Tongue (tissue), 2 donors: ENCODE measurements around the gene GOLGA6L2. TPM values are rescaled to one million over a fixed set of nuclear protein-coding genes. Genes with fewer than 3 reads are reported as not detected.
"Not testable (repeated sequence)": the region's sequence is repeated elsewhere in the genome, so short reads cannot be mapped to it uniquely, and the experiment has no call there.

Experiments
- DNase-seq: peaks from one replicate; pipeline ENCODE4 v3.0.0-alpha.2; 2015
- total RNA-seq: library from RNA; depleted of rRNA; stranded (reverse); fragments of >200 nt; gene quantifications from one replicate; pipeline ENCODE4 v1.2.3, GENCODE V29; 2014

The GOLGA6L2 gene, protein sequence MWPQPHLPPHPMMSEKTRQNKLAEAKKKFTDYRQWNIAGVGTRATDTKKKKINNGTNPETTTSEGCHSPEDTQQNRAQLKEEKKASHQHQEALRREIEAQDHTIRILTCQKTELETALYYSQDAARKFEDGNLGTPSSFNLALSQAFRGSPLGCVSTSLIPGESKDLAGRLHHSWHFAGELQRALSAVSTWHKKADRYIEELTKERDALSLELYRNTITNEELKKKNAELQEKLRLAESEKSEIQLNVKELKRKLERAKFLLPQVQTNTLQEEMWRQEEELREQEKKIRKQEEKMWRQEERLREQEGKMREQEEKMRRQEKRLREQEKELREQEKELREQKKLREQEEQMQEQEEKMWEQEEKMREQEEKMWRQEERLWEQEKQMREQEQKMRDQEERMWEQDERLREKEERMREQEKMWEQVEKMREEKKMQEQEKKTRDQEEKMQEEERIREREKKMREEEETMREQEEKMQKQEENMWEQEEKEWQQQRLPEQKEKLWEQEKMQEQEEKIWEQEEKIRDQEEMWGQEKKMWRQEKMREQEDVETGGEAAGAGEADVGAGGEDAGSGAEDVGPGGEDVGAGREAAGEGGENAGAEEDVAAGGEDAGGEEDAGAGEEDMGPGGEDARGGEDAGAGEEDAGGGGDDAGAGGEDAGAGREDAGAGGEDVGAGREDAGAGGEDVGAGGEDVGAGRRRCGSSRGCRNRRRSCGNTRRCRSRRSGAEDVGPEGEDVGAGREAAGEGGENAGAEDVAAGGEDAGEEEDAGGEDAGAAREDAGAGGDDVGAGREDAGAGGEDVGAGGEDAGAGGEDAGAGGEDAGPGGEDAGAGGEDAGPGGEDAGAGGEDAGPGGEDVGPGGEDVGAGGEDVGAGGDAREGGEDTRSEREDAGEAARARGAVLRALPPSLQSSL
- total RNA-seq: not detected

DNA sequence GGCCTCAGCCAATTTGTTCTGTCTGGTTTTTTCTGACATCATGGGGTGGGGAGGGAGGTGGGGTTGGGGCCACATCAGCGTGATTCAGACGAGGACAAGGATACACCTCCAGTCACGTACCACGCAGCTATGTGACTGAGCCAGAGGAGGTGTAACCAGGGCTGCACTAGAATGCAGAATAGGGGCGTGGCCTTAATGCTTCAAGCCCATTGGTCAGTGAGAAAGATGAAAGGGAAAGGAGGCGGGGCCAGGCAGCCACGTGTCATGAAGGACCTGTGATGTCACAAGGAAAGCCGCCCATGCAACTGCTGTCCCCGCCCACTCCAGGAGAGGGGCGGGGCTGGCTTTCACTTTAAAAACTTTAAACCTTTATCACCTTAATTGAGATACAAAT, at the start of gene GOLGA6L2:
Gene GOLGA6L2, minus strand, starts transcription at position 137 of the 394 bp plus-strand sequence. Its CDS starts 62 bp downstream, at position 75.
- no peak for DNase-seq

DNA sequence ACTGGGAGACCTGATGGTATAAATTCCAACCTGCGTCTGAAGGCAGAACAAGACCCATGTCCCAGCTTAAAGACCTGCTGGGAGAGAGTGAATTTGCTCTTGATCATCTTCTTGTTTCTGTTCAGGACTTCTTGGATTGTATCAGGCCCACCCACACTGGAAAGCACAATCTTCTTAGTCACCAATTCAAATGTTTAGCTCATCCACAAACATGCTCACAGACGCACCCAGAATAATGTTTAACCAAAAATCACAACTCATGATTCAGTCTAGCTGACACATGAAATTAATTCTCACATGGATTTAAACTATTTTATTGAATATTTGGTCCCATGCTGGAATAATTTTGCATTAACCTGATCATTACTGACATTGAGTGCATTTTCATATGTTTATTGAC, 37.8 kb upstream of the GOLGA6L2 start:
- no peak for DNase-seq

DNA sequence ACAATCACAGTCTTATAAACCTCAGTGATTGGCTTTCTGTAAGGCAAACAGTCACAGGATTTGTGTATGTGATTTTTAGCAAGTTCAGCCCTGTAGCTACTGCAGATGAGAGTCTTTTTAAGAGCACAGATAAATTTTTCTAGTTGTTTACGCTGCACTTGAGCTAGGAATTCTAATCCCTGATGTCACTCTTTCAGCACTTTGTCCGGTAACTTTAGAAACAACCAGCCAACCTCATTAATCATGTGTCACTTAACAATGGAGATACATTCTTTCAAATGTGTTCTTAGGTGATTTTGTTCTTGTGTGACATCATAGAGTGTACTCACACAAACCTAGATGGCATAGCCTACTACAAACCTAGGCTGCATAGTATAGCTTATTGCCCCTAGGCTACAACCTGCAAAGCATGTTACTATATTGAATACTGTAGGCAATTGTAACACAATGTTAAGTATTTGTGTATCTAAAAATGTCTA, 36.8 kb upstream of the GOLGA6L2 start:
- peak; percentile 10 for DNase-seq

DNA sequence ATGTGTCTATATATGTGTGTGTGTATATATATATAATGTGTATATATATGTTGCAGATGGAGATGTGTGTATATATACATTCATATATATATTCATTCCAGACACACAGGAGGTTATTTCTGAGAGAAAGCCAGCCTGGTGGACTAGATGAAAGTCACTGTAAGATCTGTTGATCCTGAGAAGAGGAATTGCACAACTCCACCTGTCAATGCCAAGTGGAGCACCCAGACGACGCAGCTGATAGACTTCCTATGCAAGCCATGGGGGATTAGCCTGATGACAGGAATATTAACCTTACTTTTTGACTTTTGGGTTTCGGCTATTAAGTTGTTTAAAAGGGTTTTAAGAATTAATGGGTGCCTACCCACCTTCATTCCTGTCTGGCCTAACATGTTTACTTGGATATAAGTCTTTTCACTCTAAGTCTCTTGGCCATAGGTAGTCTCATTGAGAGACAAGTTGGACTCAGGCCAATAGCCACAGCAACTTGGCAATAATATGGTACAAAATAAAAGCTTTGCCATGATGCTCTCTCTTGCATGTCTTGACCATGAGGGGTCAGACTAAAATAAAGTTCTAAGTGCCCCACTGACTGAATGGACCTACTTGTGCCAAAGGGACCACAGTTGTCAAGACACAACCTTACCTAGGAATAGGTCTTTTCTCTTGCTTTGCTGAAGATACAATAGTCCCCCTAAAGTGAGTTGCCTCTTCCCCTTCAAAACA, 35.9 kb upstream of the GOLGA6L2 start:
- DNase-seq: no peak

DNA sequence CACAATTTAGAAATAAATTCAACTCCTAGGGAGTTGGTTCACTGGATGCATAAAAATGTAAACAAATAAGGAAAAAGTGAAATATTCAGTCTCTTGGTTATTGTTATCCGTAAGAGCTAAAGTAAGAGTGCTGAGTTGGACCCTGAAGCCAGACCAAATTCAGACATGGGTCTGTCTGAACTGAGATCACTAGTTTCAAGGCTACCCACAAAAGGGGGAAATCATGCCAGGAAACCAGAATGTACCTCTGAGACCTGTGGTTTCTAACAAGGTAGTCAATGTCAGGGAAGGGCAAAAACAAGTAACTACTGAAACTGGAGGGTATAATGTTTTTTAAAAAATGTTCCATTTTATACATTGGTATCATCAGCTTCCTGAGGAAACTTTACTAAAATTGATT, 35.2 kb upstream of the GOLGA6L2 start:
- DNase-seq: no peak

DNA sequence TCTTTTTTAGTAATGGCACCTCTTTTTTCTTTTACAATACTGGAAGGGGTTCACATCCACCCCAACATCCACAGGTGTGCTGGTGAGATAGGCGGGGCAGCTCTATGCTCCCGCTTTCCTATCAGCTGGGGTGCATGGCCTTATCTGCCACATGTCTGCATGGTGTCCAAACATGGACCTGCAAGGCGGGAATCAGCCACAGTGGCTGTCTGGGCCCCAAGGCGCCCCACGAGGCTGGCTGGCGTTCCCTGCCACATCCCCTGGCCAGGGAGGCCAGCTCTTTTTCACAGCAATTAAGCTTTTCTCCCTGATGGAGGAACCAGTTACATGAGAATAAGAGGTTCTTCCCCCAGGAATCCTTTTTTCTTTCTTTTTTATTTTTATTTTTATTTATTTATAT, 30.9 kb upstream of the GOLGA6L2 start:
- no peak for DNase-seq

DNA sequence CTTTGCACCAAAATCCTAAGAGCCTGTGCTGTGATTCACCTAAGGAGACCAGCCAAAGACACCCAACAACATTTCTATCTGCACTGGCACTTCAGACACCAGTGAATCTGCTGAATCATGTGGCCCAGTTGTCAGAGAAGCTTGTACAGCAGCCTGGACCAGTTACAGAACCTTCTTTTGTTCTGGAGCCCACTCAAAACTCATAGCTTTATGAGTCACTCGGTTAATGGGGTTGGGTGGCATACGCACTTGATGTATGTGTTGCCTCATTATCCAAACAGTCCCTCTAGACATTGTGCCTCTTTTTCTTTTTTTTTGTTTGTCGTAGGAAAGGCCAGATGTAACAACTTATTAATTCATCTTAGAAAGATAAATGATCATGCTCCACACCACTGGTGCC, 25.6 kb upstream of the GOLGA6L2 start:
- no peak for DNase-seq

DNA sequence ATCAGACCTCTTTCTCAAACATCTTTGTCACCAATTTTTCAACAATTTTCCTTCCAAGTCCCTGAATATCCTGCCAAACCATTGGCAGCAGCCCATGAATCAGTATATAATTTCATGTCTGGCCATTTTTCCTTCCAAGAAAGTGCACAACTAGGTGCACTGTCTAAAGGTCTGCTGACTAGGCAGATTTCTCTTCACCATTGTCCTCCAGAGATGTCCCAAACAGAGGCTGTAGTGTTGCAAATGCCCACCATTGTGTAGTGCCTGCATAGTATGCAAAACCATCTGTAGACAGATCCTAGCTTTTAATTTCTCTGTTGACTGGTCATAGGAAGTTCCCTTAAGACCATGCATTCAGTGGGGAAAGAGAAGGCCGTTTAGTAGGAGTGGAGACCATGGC, 25.0 kb upstream of the GOLGA6L2 start:
- DNase-seq: no peak

DNA sequence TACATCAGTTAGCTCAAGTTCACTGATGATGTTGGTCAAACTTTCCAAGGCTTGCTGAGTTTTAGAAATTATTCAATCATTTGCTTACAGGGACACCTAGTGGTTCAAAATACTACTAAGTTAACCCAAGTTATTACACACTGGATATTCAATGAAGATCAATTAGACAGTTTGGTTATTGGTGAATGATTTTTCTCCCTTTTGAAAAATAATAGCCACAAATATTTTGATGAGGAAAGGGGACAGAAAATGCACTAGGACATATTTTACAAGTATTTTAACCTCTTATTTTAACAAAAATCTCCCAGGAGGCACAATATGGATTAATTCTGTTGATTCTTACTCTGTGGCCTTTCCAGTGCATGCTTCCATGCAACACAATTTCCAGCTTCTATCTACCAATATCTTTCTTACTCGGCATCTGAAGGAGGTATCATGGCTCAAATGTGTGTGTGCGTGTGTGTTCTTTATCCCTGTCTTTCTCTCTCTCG, 20.1 kb upstream of the GOLGA6L2 start:
- DNase-seq: peak; percentile 37

DNA sequence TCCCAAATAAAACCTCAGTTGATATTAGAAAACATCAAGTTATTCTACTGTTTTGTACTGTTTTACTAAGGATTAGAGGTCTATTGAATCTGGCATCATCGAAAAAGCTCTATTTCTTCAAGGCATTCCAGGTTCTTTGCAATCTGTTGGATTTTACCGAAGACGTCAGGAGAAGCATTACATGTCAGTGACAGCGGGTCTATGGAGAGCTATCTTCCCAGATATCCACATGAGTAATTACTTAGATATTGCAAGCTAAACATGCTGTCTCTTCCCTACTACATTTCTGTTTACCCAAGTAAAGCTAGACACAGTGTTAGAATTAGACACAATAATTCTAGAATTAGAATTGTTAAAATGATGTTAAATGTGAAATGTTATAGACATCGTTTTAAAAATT, 10.8 kb upstream of the GOLGA6L2 start:
- no peak for DNase-seq

DNA sequence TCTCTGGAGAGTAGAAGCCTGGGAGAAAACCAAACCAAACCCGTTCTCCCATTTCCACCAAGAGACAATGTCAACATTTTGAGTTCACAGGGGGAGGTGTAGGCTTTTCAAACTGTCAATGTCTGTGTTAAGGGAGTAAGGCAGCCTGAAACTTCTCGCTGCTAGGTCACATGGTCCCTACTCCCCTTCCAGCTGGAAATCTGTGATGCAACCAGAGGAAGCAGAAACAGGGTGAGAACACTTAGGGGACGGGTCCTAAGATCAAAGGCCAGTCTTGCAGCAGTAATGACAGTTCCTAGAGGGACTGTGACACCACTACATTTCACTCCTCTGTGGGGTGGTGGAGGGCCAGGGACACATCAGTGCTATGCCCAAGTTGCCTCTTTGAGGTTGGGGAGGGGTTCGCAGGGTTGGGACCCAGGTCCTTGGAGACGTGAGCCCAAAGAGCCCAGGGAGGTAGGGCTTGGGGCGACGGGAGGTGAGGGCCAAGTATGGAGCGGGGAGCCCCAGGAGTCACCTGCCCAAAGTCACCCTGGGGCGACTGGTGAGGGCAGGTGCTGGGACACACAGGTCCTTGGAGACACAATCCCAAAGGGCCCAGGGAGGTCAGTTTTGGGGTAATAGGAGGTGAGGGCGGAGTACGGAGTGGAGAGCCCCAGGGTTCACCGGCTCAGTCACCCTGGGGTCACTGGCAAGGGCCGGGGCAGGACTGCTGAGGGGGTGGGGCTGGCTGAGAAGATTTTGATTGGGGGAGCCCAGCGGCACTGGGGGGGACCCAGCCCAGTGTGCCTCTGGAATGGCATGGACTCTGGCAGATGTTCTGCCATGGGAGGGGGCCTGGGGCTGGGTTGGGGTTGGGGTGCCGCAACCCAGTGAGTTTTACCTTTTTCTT, 582 bp downstream of the GOLGA6L2 start:
- no peak for DNase-seq

DNA sequence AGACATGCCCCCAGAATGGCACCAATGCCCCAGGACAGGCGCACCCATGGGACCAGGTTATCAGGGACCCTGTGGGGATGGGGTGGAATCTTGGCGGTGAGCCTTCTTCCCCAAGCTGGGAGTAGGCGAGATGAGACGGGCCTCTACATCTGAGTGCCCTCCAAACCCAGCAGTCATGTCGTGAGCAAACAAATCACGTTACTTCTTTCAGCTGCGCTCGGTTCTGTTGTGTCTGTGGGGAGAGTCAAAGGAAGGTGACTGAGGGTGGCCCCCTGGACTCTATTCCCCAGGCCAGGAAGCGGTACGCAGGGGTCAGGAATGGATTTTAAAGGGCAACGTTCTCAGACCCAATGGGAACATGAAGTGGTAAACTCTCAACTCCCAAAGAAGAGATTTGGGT, 2.8 kb downstream of the GOLGA6L2 start:
- no peak for DNase-seq

DNA sequence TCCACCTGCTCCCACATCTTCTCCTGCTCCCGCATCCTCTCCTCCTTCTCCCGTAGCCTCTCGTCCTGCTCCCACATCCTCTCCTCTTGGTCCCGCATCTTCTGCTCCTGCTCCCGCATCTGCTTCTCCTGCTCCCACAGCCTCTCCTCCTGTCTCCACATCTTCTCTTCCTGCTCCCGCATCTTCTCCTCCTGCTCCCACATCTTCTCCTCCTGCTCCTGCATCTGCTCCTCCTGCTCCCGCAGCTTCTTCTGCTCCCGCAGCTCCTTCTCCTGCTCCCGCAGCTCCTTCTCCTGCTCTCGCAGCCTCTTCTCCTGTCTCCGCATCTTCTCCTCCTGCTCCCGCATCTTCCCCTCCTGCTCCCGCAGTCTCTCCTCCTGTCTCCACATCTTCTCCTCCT, 5.8 kb downstream of the GOLGA6L2 start:
- no peak for DNase-seq

DNA sequence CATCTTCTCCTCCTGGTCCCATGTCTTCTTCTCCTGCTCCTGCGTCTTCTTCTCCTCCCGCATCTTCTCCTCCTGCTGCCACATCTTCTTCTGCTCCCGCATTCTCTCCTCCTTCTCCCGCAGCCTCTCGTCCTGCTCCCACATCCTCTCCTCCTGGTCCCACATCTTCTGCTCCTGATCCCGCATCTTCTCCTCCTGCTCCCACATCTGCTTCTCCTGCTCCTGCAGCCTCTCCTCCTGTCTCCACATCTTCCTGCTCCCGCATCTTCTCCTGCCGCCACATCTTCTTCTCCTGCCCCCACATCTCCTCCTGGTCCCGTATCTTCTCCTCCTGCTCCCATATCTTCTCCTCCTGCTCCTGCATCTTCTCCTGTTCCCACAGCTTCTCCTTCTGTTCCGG, 6.4 kb downstream of the GOLGA6L2 start:
- DNase-seq: no peak

DNA sequence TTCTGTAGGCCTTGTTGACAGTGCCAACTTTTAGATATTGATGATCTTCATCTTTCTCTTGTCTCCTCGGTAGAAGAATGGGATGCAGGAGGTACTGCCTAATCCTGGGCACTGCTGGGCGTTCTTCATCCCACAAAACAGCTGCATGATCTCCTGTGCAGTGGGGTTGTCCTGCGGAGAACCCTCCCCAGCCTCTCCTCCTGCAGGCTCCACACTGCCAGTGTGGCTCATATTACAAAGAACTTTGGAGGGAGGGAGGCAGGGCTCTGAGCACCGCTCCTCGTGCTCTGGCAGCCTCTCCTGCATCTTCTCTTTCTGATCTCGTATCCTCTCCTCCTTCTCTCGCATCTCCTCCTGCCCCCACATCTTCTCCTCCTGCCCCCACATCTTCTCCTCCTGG, 7.5 kb downstream of the GOLGA6L2 start:
- DNase-seq: no peak

DNA sequence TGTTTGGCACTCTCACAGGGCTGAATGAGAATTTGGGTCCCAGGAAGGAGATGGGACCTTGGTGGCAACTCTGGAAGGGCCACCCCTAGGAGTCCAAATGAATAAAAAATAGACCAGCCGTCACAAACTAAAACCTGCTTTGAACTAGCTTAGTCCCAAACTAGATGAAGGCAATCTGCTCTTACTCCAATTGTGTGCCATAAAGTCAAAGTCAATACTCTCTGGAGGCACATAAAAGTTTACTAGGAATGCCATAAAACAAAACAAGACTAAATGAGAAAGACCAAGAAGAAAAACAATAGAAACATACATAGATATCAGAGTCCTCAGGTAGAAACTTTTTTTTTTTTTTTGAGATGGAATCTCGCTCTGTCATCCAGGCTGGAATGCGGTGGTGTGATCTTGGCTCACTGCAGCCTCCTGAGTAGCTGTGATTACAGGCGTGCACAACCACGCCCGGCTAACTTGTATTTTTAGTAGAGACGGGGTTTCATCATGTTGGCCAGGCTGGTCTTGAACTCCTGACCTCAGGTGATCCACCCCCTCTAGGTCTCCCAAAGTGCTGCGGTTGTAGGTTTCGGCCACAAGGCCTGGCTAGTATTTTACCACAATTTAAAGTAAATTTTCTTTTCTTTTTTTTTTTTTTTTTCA, 8.1 kb downstream of the GOLGA6L2 start:
- DNase-seq: no peak

DNA sequence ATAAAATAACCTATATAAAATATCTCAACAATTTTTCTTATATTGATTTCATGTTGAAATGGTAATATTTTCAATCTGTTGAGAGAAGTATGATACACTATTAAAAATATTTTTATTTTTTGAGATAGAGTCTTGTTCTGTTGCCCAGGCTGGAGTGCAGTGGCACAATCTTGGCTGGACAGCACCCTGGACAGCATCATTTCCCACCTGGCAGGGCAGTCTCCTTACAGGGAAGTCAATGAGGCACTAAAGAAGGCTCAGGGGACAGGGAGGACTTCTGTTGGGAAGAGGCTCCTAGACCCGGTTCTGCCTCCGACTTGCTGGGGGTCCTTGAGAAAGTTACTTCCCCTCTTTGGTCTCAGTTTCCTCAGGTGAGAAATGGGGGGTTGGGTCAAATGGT, 9.4 kb downstream of the GOLGA6L2 start:
- no peak for DNase-seq

DNA sequence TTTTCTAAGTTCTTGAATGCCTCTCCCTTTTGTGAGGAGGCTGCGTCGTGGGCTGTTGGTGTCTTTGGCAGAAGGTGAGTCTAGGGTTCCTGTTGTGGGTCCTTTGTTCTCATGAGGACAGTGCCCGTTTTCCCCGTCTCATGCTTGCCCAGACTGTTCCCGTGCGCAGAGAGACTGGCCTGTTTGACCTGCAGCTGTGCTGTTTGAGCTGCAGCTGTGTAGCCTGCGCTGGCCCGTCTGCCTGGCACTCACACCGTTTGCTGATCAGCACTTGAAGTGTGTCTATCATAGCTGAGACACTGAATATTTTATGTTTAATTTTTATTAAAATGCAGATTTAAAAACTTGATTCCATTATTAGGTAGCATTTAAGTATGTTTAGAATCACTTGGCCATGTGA, 9.9 kb downstream of the GOLGA6L2 start:
- no peak for DNase-seq

DNA sequence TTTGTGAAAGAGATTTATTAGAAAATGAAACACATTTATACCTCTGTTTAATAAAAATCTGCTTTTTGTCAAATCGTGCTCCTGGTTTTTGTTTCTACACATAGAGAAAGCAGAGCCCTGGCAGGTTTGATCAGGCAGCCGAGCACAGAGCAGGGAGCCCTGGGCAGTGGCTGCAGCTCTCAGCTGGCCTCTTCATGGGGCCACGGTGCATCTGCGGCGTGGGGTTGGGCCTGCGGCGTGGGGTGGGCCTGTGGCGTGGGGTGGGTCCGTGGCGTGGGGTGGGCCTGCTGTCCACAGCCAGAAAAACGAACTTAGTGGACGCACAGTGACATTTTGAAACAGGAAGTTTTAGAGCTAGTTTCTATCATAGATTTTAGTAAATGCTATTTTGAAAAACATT, 10.6 kb downstream of the GOLGA6L2 start:
- DNase-seq: no peak

DNA sequence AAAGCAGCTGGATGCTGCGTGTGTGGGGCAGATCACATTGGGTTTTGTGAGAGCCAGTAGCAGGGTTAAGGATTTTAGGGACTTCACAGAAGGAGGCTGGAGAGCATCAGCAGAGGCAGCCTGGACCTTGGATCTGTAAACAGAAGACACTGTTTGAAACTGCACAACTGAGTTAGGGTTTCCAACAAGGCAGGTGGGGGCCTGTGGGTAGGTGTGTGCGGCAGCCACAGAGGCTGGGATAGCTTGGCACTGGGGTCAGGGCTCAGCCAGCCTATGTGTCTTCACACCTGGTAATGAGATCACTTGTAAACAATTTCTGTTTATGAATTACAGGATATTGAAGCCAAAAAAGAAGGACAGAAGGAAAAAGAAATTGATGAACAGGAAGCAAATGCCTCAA, 12.3 kb downstream of the GOLGA6L2 start:
- DNase-seq: not testable (repeated sequence)

DNA sequence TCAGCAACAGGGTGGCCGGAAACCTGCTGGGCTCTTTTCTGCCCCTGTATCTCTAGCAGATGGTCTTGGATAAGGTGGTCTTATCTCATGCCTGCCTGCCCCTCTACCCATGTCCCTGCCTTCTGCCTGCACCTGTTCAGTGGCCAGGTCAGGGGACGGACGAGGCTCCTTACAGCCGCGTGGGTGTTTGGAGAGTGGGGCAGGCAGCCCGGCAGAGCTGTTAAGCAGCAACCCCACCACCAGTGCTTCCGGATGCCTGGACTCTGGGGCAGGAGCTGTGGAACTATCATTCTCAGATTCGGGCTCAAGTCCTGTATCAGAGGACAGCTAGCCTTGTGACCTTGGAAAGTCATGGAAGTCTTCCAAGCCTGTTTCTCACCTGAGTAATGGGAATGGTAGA, 21.7 kb downstream of the GOLGA6L2 start:
- not testable (repeated sequence) for DNase-seq
